HG02943 (cell line): ENCODE measurements around the gene UBALD2.
A peak's percentile ranks its signal among the peaks of the same experiment; 100 is the strongest.
"Not testable (repeated sequence)": the region's sequence is repeated elsewhere in the genome, so short reads cannot be mapped to it uniquely, and the experiment has no call there.

Source experiments
- ATAC-seq: cut with Tn5 transposase; IDR thresholded peaks from one replicate; pipeline ENCODE4 v1.9.1; 2021; ENCODE audit warnings: mild to moderate bottlenecking, low read depth, moderate library complexity; ENCODE audit not compliant: unreplicated experiment

UBALD2 gene

GRCh38 chr17:76262732-76263344 is 2.3 kb upstream of the UBALD2 start:
- no peak for ATAC-seq

- ATAC-seq: no peak
Measured at GRCh38 chr17:76263896-76264295, 1.3 kb upstream of the UBALD2 start.

GRCh38 chr17:76264425-76264754 is 758 bp upstream of the UBALD2 start:
- peak; percentile 3 for ATAC-seq

DNA sequence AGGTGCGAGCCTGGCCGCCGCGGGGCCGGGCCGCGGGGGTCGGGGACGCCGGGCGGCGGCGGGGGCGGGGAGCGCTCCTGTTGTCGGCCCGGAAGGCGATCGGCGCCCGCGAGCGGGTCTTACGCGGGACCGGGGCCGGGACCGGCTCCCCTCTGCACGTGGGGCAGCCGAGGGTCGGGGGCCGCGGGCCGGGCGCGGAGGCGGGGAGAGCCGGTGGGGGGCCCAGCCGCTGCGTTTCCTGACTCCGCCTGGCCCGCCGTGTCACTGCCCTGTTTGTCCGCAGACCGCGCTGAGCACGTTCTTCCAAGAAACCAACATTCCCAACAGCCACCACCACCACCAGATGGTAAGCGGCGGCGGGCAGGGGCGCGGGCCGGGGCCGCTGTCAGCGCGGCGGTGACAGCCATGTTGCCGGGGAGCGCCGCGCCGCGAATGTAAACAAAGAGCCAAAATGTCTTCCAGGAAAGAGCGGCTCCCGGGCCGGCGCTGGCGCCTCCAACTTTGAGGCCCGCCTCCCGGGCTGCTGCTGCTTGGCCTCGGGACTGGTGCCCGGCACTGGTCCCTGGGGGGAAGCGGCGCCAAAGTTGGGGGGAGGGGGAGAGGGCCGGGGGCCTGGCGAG is 586 bp downstream of the UBALD2 start:
- no peak for ATAC-seq

GRCh38 chr17:76266244-76266938 is 1.2 kb downstream of the UBALD2 start:
- ATAC-seq: no peak

DNA sequence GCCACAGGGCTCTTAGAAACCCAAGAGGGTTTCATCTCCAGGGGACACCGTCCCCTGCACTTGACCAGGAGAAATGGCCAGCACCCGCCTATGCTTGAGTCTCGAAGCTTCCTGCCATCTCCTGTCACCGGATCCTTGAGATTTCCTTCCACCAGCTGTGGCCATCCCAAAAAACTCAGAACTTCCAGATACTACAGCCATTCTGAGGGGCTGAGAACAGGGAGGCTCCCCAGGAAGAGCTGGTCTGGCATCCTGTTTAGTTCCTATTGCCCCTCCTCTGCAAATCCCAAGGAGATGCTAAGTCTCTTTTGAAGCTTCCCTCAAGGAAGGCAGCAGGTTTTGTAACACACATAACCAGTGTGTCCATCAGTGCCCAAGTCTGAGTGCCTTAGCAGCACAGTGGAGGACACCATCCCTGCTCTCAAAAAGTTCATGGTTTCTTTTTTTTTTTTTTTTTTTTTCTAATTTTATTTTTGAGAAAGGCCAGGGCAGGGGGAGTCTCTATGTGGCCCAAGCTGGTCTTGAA is 2.0 kb downstream of the UBALD2 start:
- no peak for ATAC-seq

- ATAC-seq: not testable (repeated sequence)
Measured at GRCh38 chr17:76267581-76268001, 2.4 kb downstream of the UBALD2 start.

DNA sequence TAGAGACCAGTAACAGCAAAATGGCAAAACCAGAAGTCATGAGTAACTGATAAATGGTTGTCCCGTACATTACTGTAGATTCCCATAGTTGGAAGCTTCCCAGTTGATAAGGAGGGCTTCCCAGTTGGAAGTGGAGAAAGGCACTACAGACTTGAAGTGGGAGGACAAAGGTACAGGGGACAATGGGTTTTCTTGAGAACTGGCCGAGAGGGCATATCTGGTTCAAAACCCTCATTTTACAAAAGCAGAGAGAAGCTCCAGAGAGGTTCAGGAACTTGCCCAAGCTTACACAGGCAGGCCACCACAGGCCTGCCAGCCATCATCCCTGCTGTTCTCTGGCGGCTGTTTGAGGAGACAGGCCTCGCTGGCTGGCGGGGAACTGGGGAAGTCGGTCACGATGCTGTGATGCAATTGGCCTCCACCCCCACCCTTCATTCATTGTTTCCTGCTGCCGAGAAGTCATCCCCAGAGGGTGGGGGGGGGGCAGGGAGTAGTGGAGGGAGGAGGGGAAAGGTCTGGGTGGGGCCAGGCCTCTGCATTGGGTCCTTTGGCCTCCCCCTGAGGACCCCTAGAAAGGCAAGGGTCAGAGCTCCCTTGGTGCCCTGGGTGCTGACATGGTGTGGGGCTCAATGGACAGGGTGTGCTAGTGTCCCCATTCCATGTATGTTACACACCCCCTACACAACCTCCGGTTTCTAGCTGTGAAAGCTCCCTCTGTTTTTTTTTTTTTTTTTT is 3.0 kb downstream of the UBALD2 start:
- ATAC-seq: no peak

GRCh38 chr17:76268991-76269981 is 4.1 kb downstream of the UBALD2 start:
- ATAC-seq: no peak

DNA sequence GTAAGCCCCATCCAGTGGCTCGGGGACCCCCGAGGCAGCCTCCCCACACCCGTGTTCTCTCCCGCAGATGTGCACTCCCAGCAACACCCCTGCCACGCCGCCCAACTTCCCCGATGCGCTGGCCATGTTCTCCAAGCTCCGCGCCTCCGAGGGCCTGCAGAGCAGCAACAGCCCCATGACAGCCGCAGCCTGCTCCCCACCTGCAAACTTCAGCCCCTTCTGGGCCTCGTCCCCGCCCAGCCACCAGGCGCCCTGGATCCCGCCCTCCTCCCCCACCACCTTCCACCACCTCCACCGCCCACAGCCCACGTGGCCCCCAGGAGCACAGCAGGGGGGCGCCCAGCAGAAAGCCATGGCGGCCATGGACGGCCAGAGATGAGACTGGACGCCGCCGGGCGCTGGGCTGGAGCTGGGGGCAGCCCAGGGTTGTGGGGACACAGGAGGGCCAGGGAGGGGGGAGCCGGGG is 5.0 kb downstream of the UBALD2 start:
- no peak for ATAC-seq

DNA sequence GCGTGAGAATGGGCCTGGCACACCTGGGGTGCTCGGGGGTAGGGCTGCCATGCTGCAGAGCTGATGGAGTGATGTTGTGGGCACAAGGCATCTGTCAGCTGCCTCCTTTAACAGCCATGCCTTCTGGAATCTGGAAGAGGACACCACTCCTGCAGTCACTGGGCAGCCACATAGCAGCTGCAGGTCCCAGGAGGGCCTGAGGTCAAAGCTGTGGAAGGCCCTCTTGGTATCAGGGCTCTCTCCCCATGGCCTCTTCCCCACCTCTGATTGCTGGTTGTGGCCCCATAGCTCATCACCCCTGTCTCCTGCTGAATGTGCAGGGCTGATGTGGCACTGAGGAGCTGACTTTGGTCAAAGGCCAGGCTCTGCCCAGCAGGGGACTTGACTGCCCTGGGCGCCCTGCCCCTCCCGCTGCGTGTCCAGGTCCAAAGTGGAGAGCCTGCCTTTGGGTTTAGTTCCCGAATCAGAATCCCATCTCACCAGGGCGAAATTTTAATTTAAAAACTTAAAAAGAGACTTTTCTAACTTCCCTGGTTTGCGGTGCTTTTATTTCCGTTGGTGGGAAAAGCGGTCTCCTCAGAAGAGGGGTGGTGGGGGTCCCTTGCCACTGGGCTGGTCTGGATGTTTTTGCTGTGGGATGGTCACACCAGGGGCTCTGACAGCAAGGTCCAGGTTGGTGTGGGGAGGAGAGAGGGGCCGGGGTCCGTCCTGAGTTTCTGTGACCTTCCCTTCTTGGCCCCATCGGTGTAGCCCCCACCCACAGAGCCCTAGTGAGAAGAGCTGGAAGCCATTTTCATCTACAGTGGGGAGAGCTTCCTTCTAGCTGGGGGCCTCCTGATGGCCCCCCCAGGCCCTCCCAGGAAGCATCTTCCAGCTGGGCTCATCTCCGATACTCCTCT is 5.9 kb downstream of the UBALD2 start:
- no peak for ATAC-seq

GRCh38 chr17:76271669-76272540 is 6.8 kb downstream of the UBALD2 start:
- peak; percentile 55 for ATAC-seq

DNA sequence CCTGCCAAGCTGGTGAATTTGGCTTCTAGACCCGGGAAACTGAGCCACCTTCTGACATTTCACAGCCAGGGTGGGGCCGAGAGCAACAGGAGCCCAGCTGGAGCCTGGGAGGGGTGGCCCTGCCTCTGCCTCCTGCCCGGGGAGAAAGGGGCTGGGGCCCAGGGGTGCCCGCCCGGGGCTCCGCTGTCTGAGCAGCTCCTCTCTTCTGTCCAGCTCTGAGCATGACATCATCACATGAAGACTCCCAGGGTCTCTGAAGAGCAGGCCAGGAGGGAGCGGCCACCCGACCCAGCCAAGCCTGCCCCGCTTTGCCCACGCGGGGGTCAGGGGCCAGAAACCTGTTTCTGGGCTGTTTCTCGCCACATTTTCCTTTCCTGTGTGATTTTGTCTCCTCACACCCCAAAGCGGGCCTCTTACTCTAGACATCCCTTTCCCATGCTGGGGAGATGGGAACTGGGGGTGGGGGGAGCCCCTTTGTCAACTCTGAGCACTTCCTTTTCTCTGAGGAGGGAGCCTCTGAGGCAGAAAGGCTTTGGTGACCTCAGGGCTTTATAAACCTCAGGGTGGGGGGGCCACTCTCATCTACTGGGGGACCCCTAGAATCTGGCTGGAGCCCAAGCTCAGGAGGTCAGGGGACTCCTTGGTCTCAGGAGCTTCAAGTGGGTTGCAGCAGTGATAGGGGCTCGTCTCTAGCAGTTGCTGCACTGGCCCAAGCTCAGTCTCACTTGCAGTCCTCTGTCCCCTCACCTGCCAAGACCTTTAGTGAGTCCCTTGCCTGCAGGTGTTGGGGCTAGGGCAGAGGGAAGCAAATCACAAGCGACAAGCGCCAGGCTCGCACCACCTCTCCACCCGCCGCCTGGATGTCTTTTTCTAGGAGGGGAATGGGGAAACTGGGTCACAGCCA is 7.6 kb downstream of the UBALD2 start:
- peak; percentile 10 for ATAC-seq

DNA sequence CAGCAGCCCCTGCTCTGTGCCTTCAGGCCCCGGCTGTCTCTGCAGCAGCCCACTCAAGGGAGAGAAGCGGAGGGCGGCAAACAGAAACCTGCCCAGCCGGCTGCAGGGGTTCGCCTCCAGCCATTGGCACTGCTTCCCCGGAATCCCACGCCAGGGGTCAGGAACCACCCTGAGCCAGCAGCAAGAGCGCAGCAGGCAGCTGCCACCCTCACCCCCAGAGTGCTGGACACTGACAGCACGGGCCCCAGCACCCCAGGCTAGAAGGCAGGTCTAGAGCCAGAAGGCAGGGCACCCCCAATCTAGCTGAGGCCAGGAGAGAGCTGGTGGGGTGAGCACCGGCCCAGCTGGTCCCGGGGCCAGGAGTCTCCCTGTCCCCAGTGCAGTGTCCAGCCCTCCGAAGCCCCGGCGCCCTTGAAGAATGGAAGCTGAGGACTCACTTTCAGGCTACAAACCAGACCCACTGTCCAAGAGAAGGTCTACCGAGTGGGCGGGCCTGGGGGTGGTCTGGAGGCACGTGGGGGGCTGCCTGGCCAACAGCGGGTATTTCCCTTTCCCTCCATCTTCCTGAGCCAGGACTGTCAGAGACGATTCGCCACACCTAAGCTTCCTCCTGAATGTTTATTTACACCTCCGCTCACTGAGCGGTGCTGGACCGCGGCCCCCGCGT is 8.4 kb downstream of the UBALD2 start:
- no peak for ATAC-seq

DNA sequence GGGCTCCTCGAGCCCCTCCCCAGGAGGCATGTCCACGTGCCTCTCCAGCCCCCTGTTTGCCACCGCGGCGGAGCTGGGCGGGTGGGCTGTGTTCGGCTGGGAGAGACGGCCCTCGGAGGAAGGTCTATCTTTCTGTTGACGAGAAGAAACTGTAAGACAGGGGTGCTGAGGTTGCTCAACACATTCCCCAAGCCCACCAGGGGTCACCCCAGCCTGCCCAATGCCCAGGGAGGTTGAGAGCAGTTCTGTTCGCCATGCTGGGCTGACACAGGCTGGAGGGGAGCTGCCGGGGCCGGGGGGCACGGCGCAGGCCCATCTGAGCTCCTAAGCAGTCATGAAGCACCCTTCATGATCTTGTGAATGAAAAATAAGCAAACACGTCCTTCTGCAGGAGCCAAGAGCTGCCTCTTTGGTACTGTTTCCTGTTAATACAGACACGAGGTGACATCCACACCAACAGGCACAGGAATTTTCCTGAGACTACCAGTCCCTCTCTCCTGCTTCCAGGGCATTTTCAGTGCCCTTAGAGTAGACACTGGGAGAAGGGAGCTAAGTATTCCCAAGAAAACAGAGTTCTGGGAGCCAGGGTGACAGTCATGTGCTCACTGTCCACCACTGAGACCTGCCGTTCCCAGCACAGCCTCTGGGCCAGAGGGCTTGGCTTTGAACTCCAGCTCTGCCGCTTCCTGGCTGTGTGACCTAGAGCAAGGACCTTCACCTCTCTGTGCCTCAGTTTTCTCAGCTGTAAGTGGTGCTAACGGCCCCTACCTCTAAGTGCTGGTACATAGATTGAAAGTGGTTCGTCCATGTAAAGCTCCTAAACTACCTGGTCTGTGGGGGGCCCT is 9.2 kb downstream of the UBALD2 start:
- ATAC-seq: no peak
